ENCODE data around the gene C17orf75. TPM values are rescaled to one million over a fixed set of nuclear protein-coding genes. Genes with fewer than 3 reads are reported as not detected.

C17orf75 gene
- total RNA-seq, 1 donor from 2014 or later, result 23.9 TPM

DNA sequence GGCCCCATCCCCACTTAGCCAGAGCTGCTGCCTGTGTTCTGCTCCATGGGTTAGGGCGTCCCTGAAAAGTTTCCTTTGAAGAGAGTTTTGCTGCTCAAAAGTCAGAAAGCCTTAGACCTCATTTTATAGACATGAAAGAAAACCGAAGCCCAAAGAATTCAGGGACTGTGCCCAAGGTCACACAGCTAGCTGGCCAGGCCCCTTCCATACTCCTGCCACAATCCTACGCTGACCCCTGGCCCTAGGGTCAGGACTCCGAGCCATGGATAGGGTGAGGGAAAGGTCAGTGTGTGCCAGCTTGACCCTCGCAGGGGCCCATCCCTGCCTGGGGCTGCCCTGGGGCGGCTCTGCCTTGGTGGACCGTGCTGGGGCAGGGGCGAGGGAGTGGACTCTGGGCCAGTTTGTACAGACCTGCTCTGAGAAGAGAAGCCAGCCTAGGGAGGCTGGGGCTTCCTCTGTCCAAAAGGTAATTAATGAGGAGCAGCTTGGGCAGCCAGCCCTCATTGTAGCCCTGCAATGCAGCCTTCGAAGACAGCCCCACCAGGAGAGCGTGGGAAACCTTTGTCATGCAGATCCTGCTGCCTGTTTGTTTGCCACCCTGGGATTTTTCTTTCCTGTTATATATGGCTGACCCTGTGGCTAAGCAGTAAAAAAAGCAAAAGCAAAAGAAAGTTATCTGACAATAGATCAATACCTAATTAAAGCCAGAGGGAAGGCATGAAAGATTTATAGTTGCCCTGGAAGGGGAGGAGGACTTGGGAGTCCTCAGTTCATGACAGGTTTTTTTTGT lies 38.9 kb downstream of the C17orf75 start:
- no peak for DNase-seq

DNA sequence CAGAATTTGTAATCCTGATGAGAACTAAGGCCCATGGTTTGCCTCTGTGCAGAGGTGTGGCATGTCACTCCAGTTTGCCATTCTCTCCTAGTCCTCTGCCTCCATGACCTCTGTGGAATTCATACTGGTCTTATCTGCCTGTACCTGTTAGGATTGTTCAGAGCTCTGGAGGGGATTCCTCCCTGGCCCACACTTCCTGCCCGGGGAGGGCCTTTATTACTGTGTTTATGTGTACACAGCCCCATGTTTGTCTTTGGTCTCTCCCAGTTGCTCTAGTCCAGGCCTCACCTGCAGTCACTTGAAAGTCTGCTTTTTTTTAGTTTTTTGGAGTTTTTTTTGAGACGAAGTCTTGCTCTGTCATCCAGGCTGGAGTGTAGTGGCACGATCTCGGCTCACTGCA lies 39.9 kb downstream of the C17orf75 start:
- DNase-seq, result no peak

DNA sequence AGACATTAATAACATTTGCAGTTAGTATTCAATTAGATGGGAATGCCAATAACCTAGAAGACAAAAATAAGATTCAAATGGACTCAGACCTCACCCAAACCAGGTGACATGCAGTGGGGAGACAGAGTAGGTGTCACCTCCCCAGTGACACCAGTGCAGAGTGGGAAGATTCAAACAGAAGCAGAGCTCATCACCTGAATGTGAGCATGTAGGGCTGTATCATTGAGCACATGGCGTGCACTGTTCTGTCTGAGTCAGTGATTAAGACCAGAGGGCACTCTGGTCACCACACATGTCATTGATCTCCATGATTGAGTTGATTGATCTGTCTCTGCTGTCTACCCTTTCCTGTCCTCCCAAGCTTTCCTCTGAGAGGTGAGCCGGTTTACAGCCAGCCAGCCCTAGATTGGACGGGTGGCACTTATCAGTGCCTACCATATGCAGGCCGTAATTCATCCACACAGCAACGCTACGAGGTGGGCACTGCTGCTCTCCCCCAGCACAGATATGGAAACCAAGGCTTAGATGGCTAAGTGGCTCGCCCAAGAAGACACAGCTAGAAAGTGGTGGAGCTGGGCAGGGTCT lies 42.3 kb downstream of the C17orf75 start:
- DNase-seq, result no peak

DNA sequence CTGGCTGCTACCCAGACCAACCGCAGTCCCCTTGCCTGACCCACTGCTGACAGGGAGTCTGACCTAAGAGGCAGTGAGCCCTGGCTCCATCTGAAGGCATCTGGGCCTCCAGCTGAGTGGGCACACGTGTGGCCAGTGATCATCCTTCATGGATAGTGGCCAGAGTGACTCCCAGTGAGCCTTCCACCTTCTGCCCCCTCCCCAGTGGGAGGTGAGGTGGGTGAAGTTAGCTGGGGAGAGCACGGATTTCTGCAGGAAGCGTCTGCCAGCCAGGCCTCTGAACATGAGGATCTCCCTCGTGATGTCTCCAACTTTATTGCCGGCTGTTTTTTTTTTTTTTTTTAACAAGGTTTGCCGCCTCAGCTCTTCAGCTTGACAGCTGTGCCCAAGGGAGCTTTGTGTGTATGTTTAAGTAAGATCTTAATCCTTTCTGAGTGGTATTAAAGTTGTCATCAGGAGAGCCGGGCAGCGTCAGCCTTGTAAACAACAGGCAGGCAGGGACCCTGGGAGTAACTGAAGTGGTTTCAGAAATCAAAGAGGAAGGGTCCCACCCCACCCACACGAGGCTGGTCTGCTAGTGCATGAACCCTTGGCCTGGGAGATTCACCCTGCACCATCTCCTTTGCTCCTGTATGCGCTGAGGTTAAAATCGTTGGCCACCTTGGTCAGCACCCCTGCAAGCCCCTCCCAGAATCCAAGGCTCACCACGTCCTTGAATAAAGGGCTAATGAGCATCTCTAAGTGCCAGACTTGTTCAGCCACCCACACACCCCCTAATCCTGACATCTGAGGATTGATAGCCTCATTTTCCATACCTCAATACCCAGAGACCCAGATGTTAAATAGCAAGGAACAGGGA lies 43.0 kb downstream of the C17orf75 start:
- no peak for DNase-seq

DNA sequence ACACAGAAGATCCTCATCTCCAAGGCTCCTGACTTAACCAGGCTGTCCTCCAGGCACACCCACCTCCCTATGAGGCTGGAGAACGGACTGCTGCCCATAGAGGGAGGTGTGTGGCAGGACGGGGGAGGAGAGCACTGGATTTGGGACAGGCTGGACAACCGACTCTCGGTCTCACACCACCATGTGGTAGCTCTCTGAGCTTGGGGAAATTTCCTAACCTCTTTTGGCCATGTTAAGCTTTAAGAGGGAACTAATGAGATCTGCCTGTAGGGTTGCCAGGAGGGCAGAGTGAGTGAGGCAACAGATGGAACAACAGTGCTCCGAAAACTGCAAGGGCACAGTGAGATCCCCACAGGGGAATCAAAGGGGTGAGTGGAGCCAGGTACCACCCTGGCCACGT lies 43.7 kb downstream of the C17orf75 start:
- DNase-seq, result no peak

DNA sequence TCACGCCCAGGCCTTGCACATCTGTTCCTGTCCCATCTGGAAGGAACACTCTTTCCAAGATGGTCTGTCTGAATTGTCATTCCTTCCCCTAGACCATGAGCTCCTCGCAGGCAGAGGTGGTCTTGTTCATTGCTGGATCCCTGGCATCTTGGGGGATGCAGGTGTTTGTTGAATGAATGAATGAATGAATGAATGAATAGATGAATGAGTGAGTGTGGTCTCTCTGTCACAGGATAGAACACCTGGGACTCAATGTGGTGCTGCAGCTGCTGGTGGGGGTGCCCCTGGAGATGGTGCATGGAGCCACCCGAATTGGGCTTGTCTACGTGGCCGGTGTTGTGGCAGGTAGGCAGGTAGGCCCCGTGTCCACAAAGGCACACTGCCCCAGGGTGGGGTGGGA lies 44.1 kb downstream of the C17orf75 start:
- no peak for DNase-seq

DNA sequence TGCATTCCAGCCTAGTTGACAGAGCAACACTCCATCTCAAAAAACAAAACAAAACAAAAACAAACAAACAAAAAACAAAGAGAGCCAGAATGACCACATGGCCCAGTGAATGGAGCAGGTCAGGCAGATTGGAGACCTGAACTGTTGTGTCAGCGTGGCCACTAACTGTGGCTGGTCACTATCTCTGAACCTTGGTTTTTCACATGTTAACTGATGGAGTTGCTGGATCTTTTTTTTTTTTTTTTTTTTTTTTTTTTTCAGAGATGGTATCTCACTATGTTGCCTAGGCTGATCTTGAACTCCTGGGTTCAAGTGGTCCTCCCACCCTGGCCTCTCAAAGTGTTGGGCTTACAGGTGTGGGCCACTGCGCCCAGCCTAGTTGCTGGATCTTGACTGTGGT lies 44.5 kb downstream of the C17orf75 start:
- DNase-seq, result no peak

DNA sequence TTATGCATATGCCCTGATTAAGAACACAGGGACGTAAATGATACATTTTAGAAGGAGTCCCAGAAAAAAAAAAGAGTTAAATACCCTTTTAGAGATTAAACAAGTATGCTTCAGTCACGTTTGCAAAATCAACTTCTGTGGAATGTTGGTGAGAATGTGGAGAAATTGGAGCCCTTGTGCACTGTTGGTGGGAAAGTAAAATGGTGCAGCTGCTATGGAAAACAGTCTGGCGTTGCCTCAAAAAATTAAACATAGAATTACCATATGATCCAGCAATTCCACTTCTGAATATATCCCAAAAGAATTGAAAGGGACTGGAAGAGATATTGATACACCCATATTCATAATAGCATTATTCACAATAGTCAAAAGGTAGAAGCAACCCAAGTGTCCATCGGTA lies 49.9 kb downstream of the C17orf75 start:
- no peak for DNase-seq

DNA sequence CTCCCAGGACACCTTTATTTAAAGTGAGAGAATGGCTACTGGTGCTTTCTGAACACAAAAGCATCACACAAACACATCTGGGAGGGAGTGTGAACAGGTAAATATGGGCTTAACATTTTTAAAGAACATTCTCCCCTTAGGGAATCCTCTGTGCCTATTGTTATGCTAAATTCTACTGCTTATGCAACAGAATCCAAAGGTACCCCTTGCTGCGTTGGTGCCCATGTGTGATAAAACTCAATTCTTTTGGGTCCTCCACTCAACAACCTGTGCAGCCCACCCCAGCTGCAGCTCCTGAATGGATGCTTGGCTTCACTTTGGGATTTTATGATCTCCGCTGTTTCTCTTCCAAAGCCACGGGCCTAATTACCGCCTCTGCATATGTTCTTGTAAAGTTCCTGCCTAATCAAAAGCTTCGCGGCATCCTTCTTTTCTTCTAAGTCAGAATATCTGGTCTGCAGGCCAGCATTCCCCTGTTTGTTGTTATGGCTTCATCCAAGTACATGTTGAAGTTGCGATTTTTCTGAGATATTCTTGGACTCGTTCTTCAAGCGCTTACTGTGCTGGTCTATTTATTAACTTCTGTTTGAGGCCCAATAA lies 52.4 kb downstream of the C17orf75 start:
- no peak for DNase-seq

DNA sequence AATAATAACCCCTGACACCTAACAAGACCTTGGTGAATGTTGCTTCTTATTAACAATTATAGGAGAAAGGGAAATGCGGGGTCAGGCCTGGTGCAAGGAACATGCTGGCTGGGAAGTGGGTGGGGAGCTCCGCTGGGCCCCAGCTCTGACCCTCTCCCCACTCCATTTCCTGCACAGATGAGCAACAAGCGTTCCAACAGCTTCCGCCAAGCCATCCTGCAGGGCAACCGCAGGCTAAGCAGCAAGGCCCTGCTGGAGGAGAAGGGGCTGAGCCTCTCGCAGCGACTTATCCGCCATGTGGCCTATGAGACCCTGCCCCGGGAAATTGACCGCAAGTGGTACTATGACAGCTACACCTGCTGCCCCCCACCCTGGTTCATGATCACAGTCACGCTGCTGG lies 53.4 kb downstream of the C17orf75 start:
- DNase-seq, result no peak

DNA sequence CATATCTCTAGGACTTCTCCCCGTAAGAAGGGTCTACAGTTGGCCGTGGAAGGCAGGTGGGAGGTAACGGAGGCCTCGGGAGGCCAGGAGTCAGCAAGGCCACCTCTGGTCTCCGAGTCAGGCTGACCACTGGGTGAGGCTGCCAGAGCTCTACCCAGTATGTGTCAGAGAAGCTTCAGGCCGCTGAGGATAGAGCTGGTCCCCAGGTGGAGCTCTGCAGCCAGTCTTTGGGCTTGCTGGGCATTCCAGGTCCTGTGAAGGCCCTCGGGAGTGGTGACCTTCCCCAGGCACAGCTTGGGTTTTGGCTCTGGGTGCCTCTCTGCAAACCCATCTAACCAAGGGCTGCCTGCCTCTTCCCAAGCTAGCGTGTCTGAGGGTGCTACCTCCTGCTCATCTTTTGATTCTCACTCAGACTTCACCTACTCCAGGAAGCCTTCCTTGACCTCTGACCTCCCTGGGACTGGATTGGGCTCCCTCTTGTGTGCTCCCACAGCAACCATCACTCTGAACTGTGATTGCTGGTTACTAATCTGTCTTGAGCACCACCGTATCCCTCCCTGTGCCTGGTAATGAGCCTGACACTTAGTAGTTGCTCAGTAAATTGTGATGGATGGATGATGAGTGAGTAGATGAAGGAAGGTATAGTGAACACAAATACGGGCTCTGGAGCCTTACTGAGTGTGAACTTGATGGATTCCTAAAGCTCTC lies 54.0 kb downstream of the C17orf75 start:
- no peak for DNase-seq

DNA sequence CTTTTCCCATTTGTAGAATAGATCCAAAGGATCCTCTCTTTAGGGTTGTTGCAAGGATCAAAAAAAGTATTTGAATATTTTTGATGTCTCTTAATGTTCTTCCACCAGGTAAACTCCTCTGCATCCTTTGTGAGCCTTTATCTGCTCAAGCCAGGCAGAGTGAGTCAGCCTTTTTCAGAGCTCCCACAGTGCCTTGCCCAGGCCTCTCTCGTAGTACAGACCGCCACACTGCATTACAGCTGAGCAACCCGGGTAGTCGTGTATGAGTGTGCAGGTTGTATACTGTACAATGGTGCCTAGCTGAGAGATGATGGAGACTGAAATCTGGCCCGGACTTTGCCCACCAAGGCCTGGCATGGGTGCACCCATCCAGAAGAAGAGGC lies 55.5 kb downstream of the C17orf75 start:
- DNase-seq, result no peak

DNA sequence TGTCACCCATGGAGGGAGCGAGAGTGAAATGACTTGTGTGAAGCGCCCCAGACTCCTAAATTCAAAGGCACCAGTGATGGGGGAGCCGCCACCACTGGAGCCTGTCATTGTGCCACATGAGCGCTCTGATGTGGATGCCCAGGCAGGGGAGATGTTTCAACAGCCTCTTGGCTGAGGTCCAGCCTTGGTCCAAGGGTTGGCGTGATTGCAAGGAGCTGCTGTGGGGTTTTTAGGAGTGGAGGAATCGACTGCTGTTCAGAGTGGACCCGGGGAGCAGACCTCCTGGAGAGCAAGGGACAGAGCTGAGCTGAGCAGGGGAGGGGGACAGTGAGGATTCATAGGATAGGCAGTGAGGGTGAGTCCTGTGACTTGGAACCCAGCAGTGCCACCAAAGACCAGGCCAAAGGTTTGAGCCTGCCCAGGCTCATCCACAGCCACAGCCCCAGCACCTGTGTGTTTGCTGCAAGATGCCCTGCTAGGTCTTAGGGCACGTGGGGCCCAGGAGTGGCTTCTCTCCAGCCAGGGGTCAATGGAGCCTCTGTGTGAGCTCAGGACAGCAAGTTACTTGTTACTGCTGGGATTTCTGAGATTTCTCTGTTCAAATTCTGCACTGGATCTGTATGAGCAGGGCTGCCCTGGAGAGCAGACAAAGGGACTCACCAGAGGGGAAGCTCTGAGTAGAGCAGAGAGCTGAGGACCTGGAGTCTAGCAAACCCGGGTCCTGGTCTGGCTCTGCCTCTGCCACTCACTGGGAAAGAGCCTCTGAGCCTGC lies 56.0 kb downstream of the C17orf75 start:
- DNase-seq, result no peak

DNA sequence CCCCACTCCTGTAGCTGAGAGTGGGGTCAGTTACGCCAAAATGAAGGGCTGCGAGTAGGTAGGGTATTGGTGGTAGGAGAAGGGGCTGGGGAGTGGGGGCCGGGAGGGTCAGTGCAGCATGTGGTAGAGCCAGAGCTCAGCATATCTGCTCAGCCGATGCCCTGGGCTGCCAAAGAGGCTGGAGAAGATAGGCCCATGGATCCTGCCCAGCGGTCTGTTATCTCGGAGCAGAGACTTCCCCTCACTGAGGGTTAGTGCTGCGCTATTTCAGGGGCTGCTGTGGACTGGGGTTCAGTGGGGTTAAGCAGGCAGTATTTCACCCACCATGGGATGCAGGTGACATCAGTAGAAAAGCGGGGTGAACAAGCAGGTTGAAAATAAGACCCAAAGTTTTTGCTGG lies 56.7 kb downstream of the C17orf75 start:
- DNase-seq, result no peak

DNA sequence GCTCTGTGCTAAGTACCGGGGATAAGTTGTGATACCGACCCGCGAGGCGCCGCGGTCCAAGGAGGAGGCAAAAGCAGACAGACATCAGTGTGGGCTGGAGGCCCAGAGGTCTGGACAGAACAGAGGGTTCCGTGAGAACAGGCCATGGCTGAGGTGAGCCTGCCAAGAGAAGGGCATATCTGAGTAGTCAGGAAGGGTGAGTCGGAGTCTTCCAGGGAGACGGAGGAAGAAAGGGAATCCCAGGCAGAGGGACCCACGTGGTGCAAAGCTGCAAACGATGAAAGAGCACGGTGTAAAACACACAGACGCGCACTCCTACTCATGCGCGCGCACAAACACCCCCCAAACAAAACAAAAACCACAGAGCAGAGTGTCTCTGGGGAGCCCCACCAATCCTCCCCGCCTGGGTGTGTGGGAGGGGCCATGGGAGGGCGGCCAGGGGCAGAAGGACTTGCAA lies 58.2 kb downstream of the C17orf75 start:
- no peak for DNase-seq

DNA sequence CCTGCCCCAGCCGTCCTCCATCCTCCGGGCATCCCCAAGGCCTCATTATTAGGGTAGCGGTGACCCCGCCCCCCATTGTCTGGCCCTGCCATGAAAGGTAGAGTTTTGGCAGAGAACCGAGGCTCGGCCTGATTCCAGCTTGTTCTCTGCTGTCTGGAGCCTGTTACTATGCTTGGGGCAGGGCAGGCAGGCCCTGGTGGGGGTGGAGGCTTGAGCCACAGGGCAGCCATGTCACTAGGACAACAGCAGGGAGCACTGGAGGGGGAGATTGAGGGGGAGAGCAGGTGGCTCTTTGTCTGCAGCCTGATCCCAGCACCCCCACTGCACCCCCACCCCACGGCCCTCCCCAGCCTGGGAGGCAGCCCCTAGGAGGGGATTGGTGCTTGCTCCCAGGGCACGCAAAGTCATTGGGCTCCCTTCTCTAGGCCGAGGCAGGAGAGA lies 60.9 kb downstream of the C17orf75 start:
- no peak for DNase-seq

DNA sequence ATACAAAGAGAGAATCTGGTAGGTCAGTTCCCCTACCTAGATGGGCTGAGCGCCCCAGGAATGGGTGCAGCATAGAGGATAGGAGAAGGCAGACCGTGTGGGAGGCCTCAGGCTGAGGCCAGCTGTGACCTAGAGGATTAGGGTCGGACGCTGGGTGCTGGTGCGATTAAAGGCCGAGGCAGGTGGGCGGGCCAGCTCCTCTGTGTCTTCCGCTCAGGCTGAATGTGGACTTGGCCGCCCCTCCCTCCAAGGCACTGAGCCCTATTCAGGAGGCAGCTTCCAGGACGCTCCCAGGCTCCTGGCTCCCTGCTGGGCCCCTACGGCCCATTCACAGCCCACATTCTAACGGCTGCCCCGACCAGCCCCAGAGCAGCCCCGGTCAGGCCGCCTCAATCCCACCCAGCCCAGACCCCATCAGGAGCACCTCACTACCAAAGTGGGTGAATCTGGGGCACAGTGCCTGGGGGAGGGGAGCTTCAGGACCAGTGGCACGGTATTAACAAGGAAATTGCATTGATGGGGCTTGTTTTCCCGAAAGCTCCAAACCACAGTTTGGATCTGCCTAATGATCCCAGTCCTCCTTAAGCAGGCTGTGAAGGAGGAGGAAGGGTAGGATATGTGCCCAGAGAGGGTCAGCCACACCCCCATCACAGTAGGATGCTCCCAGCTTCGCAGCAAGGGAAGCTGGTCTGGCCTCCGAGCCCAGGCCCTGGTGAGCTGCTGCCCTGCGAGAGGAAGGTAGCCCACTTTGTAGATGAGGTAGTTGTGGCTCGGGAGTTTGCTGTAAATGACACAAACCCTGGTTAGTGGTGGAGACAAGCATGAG lies 61.9 kb downstream of the C17orf75 start:
- DNase-seq, result no peak

DNA sequence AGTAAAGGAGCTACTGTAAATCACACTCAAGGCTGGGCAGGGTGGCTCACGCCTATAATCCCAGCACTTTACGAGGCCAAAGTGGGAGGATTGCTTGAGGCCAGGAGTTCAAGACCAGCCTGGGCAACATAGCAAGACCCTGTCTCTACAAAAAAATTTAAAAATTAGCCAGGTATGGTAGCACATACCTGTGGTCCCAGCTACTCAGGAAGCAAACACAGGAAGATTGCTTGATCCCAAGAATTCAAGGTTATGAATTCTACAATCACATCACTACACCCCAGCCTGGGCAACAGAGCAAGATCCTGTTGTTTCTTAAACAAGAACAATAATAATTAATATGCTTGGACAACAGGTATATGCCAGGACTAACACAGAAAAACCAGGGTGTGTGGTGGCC lies 63.2 kb downstream of the C17orf75 start:
- DNase-seq, result no peak
